PC-3 (cell line): ENCODE data around the gene RET.

Source experiments
- EZH2 ChIP-seq: fragments of 300-600 bp; sonication (generic); IDR thresholded peaks from one replicate; pipeline ENCODE4 v1.6.1; 2017; ENCODE audit warnings: antibody characterized with exemption, mild to moderate bottlenecking, low read length; ENCODE audit not compliant: unreplicated experiment
- EZH2phosphoT487 ChIP-seq: fragments of 300-600 bp; sonication (generic); IDR thresholded peaks from 2 replicates; pipeline ENCODE4 v1.6.1; 2018; ENCODE audit warnings: mild to moderate bottlenecking, antibody characterized with exemption, low read length, borderline replicate concordance

GRCh38 chr10:43069211-43069515, 7.7 kb upstream of the RET start:
- TF ChIP-seq EZH2 = no peak
- no peak for TF ChIP-seq EZH2phosphoT487
